ENCODE results near the gene FCN2.

DNA sequence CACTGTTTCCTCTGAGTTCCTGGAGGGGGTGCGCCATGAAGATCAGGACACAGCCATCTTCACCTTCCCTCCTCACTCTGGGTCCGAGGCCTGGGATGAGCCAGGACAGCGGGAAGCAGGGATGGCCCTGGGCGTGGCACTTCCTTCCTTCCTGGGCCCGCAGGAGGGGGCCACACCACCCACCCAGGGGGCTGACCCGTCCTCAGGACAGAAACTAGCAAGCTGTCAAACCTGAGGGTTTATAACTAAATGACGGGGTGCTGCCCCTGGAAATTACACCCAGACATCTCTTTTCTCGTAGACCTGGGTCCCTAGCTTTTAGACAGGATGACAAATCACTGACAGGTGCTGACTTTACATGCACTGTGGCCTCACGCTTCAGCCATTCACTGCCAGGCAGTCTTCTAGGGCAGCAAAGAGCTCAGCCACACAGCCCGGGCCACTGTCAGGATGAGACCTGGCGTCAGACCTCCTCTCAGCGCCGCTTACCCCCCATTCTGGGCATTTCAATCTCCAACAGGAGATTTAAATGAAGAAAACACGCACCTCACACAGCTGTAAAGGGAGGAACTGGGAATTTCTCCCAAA is 8.1 kb downstream of the FCN2 start:
- TF ChIP-seq, protein P1, sequence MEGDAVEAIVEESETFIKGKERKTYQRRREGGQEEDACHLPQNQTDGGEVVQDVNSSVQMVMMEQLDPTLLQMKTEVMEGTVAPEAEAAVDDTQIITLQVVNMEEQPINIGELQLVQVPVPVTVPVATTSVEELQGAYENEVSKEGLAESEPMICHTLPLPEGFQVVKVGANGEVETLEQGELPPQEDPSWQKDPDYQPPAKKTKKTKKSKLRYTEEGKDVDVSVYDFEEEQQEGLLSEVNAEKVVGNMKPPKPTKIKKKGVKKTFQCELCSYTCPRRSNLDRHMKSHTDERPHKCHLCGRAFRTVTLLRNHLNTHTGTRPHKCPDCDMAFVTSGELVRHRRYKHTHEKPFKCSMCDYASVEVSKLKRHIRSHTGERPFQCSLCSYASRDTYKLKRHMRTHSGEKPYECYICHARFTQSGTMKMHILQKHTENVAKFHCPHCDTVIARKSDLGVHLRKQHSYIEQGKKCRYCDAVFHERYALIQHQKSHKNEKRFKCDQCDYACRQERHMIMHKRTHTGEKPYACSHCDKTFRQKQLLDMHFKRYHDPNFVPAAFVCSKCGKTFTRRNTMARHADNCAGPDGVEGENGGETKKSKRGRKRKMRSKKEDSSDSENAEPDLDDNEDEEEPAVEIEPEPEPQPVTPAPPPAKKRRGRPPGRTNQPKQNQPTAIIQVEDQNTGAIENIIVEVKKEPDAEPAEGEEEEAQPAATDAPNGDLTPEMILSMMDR (IDR thresholded peaks at IDR 0.05; ENCODE audit: low read length): no peak
- no peak for TF ChIP-seq EZH2 (IDR thresholded peaks at IDR 0.05; ENCODE audit: borderline replicate concordance, low read length)
